Raji (cell line): Measurements from ENCODE around the gene IGFBPL1.

Source experiments
- POLR2A ChIP-seq: IDR thresholded peaks from 2 replicates; pipeline ENCODE4 v1.6.1; 2011; ENCODE audit warnings: low read depth, low read length, control low read depth; ENCODE audit not compliant: insufficient read depth

IGFBPL1 gene

GRCh38 chr9:38436708-38437107, 12.5 kb upstream of the IGFBPL1 start:
- TF ChIP-seq POLR2A = no peak

DNA sequence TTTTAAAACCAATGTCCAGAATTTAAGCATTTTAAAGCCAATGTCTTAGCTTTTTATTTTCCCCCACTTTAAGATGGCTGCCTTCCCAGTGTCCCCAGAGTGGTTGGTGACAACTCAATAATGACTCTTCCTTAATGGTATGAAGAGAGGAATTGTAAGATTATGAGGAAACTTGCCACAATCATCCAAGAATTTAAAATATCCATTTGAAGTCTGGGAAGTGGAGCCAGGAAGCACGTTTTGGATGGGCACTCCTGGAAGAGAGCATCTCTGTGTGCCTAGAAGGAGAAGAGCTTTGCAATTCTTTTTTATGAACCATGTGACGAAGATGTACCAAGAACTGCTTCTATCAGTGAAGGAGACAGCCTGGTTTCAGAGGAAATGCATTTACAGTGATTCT, 11.3 kb upstream of the IGFBPL1 start:
- TF ChIP-seq POLR2A = no peak

DNA sequence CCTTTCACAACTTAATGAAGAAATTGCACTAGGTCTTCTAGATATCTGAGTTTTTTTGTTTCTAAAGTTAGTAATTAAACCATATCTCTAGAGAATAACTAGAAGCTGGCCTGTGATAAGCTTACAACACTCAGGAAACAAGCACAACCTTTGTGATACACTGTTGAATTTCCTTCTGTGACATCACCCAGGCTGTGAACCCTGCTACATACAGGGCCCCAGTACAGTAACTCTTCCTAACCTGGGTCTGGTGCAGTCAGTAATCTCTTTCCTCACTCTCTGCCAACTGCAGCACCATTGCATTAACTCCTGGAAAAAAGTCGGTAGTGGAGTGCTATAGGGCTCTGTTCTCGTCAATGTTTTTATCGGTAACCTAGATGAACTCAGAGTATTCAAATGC, 10.6 kb upstream of the IGFBPL1 start:
- no peak for TF ChIP-seq POLR2A

GRCh38 chr9:38434365-38434764, 10.1 kb upstream of the IGFBPL1 start:
- TF ChIP-seq POLR2A = no peak

DNA sequence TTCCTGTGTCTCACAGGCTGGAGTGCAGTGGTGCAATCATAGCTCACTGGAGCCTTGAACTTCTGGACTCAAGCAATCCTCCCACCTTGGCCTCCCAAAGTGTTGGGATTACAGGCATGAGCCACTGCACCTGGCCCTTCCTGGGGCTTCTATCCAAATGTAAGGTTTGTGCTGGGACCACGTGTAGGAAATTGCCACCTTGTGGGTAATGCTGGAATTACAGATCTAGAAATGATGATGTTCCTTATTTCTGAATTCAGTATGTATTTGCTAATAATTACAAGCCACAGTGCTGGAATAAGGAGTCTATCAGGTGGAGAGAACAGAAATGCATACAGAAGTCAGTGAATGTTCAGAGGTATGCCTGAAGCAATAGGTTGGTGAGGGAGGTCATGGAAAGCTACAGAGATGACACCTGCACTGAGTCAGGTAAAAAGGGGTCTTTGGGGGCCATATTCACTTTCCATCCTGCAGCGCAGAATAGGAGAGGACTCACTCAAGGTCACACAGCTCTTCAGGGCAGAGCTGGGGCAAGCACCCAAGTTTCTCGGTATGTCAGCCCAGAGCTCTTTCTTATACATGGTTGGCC, 8.8 kb upstream of the IGFBPL1 start:
- TF ChIP-seq POLR2A = no peak

DNA sequence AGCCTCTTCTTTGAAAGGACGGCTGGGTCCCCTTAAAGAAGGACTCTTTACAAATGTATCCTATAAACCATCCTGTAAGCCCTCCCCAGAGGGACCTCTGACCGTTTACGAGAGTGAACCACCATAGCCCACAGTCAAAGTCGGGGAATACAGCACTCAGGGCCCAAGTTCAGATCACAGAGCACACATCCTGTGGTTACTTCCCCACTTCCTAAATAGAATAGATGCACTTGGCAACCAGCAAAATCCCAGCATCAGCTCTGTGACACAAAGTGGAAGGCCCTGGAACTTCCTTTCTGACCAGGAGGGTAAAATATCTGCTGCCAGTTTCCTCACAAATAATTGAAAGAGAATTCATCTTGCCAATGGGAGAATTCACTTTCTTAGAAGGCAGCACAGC, 6.9 kb upstream of the IGFBPL1 start:
- no peak for TF ChIP-seq POLR2A

DNA sequence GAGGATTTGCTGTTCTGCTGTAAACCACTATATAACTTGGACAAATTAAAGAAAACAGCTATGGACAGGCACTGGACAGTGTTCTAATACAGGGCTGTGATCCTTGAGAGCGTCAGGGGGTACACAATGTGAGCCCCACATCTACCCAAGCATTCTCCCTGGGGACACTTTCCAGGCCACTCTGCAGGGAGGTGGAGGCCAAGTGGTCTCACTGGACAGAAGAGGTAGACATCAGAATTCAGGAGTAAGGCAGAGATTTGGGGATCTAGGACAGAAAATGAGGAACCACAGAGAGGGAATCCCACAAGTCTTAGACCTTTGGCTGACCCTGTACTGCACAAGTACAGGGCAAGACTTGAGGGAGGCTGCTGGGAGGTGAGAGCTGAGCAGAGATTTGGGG, 3.8 kb upstream of the IGFBPL1 start:
- no peak for TF ChIP-seq POLR2A

- no peak for TF ChIP-seq POLR2A
Observed at GRCh38 chr9:38424918-38425317, 664 bp upstream of the IGFBPL1 start.

- no peak for TF ChIP-seq POLR2A
Observed at GRCh38 chr9:38423273-38423972, 831 bp downstream of the IGFBPL1 start.

- no peak for TF ChIP-seq POLR2A
Observed at GRCh38 chr9:38422555-38423260, 1.5 kb downstream of the IGFBPL1 start.

GRCh38 chr9:38421498-38422211, 2.6 kb downstream of the IGFBPL1 start:
- TF ChIP-seq POLR2A = no peak

DNA sequence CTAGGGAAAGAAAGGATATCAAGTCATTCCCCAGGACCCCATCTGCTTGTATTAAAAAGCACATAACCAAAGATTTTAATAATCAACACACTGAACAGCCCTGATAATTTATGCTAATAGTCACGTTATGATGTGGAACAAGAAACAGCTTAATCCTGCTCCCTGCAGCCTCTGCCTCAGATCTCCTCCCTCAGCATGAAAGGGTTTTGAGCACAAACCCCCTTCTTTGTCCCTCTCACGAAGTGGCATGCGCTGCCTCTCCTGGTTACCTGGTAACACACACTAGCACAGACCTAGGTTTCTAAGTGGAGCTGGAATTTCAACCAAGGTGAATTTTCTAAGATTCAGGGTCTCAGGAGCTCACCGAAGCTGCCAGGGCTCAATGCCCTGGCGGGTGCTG, 5.1 kb downstream of the IGFBPL1 start:
- no peak for TF ChIP-seq POLR2A

DNA sequence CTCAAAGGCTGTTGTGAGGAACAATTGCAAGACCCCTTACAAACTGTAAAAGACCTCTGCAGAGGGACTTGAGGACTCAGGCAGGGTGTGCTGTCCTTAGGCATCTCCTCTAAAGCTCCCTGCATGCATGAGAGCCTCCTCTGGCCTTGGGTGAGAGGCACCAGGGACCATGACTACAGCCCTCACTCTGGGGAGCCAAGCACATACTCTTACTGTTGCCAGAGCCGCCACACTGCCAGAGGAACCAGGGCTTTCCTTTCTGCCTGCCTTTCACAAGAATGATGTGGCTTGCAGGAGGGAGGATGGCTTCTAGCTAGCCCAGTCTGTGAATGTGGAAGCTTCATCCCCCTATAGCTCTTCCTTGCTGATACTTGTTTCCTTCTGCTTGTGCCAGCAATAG, 5.9 kb downstream of the IGFBPL1 start:
- TF ChIP-seq POLR2A = no peak

- no peak for TF ChIP-seq POLR2A
Observed at GRCh38 chr9:38417003-38417945, 7.0 kb downstream of the IGFBPL1 start.

DNA sequence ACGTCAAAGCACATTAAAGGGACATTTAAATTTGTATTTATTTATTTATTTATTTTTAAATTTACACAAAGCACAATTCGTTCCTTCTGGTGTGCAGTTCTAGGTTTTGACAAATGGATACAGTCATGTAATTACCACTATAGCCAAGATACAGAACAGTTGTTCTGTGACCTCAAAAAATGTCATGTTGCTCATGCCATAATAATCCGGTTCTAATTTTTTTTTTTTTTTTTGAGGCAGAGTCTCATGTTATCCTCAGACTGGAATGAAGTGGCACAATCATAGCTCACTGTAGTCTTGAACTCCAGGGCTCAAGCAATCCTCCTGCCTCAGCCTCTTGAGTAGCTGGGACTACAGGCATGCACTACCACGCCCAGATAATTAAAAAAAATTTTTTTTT, 7.8 kb downstream of the IGFBPL1 start:
- no peak for TF ChIP-seq POLR2A
